Dermis blood vessel endothelial cell (primary cell): ENCODE measurements around the gene CCDC88C. TPM values are rescaled to one million over a fixed set of nuclear protein-coding genes. Genes with fewer than 3 reads are reported as not detected.

Experiments used
- DNase-seq: peaks from one replicate; pipeline ENCODE4 v3.0.0; 2010
- total RNA-seq: library from RNA; depleted of rRNA; stranded (reverse); fragments of >200 nt; gene quantifications from 2 replicates; pipeline ENCODE4 v1.2.3, GENCODE V29; 2014

The CCDC88C gene
- total RNA-seq, 1 donor from 2014 or later: 50.0 TPM

- no peak for DNase-seq
Measured at GRCh38 chr14:91378930-91379578, 38.6 kb downstream of the CCDC88C start.

GRCh38 chr14:91377700-91378652 lies 39.6 kb downstream of the CCDC88C start:
- peak; percentile 82 for DNase-seq

GRCh38 chr14:91376547-91377477 lies 40.8 kb downstream of the CCDC88C start:
- no peak for DNase-seq

- DNase-seq: no peak
Measured at GRCh38 chr14:91375720-91376452, 41.7 kb downstream of the CCDC88C start.

- DNase-seq: no peak
Measured at GRCh38 chr14:91374879-91375702, 42.5 kb downstream of the CCDC88C start.

GRCh38 chr14:91374287-91374878 lies 43.2 kb downstream of the CCDC88C start:
- DNase-seq: no peak

GRCh38 chr14:91373591-91374254 lies 43.9 kb downstream of the CCDC88C start:
- DNase-seq: peak; percentile 69

- no peak for DNase-seq
Measured at GRCh38 chr14:91372671-91373495, 44.7 kb downstream of the CCDC88C start.

- no peak for DNase-seq
Measured at GRCh38 chr14:91371990-91372375, 45.6 kb downstream of the CCDC88C start.

GRCh38 chr14:91371011-91371989 lies 46.3 kb downstream of the CCDC88C start:
- DNase-seq: no peak

GRCh38 chr14:91369628-91370445 lies 47.8 kb downstream of the CCDC88C start:
- DNase-seq: peak; percentile 72

- no peak for DNase-seq
Measured at GRCh38 chr14:91368776-91369416, 48.7 kb downstream of the CCDC88C start.

GRCh38 chr14:91367173-91368171 lies 50.1 kb downstream of the CCDC88C start:
- DNase-seq: peak; percentile 52

- no peak for DNase-seq
Measured at GRCh38 chr14:91366749-91367148, 50.9 kb downstream of the CCDC88C start.

GRCh38 chr14:91365552-91365951 lies 52.1 kb downstream of the CCDC88C start:
- DNase-seq: no peak
